Stimulated activated CD4-positive, alpha-beta T cell treated with anti-CD3 and anti-CD28 coated beads, Interleukin-12 subunit alpha, Interleukin-12 subunit beta, amount 100 ng/mL, for 24 hours (primary cell): ENCODE results near the gene ENDOG.
"Not testable (repeated sequence)": the region's sequence is repeated elsewhere in the genome, so short reads cannot be mapped to it uniquely, and the experiment has no call there.

Source experiments
- DNase-seq, 2 experiments: peaks; one replicate each; pipeline ENCODE4 v3.0.0-alpha.2; 2020; ENCODE audit warnings: low read depth in 2 of 2

The ENDOG gene

DNA sequence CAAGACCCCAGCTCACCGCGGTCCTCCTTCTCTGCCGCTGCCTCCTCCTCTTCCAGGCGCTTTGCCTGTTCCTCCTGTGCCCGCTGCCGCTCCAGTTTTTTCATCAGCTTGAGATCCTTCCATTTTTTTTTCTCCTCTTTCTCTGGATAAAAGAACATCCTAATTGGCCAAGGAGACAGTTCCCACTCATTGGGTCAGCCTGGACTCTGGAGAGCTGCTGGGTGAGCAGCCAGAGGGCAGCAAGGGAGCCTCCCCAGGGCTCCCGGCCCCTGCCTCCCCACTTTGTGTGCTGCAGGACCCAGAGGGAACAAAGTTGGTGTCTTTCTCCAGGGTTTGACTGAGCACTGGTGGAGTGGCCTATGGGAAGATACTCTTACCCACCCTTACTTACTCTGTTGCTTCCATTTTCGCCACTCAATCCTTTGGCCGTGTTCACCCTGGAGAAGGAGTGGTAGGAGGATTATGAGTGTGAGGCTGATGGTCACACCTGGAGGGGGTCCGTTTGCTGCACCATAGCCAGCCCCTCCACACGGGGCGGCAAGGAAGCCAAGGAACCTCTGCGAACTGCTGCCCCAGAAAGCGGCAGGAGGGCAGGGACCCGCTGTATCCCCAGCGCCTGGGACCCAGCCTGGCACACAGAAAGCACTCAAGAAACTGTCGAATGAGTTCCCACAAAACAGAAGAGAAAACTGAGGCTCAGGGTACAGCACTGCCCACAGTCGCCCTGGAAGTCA, 10.6 kb downstream of the ENDOG start:
- no peak for DNase-seq

DNA sequence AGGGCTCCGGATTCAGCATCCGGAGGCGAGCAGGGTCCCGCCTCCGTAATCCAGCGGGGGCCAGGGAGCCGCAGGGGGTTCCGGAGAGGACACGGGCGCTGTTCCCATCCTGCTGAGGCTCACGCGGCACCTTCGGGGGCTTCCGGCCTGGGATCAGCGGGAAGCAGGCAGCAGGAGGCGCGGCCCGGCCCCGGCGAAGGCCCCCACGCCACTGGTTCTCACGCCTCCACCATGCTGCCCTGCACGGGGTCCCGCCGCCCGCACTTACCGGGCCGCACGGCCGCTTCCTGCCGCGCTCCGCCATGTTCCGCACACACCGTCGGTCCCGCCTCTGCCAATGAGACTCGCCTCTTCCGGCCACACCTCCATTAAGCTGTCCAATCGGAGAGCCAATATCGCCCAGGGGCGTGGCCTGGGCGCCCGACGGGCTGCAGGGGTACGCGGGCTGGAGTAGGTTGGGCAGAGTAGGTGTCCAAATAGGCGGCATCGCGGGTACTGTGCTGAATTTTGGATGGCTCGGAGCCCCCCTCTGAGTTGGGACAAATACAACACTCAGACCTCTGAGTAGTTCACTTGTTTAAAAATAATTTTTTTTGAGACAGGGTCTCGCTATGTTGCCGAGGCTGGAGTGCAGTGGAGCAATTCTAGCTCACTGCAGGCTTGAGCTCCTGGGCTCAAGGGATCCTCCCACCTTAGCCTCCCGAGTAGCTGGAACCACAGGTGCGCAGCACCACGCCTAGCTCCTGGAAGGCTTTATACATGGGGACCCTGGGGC, 11.4 kb downstream of the ENDOG start, which contains the start of gene SPOUT1:
TSS of gene SPOUT1 (minus strand) at position 318 of the 775 bp plus-strand sequence. CDS start at position 304, 14 bp downstream.
- peak; percentile 87 to 94 for DNase-seq

DNA sequence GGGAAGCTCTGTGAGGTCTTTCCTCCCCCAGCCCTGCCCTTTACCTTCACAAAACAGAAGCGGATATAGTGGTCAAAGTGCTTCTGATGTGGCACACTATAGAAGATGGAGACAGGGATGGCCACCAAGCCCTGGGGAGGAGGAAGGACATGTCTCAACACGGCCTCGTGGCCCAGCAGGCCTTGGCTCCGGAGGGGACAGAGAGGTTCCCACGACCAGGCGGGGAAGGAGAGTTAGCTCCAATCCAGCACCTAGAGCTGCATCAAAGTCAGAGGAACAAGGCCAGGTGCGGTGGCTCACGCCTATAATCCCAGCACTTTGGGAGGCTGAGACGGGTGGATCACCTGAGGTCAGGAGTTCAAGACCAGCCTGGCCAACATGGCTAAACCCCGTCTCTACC, 15.4 kb downstream of the ENDOG start:
- no peak for DNase-seq

DNA sequence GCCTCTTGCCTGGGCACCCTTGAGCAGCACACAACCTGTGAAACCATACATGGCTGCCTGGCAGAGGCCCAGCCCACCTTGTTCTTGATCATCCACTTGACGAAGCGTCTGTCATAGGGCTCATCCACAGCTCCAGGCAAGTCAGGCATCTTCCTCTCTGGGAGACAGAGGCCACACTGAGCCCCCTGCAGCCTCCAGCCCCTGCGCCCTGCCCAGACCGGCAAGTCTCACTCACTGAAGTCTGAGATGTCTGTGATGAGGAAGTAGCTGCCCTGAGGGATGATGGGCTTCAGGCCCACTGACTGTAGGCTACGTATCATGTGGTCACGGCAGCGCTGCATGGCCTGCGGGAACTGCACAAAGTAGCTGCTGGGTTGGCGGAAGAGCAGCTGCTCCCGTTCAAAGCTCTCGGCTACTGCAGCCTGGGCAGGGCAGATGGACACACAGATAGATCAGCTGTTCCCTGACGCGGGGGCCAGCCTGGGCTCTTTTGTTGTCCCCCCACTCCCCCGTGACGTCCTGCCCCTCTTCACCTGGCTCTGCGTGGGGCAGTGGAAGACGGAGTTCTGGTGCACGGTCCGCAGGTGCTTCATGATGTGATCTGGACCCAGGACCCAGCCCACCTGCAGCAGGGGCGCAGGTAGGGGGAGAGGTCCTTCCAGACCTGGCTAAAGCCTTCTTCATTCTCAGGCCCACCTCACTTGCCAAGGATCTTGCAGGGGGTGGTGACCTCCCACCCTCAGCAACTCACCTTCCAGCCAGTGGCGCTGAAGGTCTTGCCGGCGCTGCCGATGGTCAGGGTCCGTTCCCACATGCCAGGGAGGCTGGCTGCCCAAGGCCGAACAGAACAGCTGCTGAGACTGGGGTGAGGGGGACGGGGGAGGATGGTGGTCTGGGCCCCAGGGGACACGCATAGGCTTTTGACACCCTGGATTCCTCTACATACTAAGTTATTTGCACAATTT, 17.2 kb downstream of the ENDOG start:
- no peak for DNase-seq

DNA sequence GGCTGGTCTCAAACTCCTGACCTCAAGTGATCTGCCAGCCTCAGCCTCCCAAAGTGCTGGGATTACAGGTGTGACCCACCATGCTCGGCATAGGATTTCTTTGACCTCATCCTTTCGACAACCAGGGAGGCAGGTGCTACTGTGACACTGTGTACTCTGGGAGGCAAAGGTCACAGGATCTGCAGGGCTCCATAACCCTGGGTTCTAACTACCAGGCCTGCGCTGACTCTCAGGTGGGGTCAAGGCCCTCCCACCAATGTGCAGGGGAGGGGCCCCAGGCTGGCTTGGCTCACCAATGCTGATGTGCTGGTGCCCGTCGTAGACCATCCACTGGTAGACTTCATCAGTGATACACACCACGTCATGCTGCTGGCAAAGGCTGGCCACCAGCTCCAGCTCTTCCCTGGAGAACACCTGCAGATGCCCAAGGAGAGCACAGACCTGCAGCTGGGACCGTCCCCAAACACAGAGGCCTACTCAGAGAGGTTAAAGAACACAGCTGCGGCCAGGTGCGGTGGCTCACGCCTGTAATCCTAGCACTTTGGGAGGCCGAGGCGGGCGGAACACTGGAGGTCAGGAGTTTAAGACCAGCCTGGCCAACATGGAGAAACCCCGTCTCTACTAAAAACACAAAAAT, 18.3 kb downstream of the ENDOG start:
- DNase-seq: no peak

DNA sequence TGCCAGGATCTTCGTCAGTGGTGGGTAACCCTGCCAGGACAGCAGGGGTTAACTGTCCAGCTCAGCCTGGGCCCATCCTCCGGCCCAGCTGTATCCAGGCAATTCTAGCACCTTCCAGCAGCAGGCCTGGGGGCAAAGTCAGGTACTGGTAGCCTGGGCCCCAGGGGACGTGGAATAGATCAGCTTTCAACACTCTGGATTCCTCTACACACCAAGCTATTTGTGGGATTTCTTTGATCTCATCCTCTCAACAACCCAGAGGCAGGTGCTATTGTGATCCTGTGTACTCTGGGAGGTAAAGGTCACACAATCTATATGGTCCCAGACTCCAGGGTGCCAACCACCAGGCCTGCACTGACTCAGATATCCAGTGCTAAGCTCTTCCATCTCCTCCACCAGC, 20.0 kb downstream of the ENDOG start:
- no peak for DNase-seq

DNA sequence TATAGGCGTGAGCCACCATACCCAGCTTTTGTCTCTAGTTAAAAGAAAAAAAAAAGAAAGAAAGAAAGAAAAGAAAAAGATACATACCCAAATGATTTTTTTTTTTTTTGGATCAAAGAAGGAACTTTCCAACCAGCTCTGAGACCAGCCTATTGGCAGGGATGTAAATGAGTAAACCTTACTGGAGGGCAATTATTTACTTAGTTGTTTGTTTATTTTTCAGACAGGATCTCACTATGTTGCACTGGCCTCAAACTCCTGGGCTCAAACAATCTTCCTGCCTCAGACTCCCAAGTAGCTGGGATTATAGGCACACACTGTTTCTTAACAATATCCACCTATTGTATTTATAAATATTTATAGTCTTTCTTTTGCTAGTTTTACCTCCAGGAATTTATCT, 22.2 kb downstream of the ENDOG start:
- no peak for DNase-seq

DNA sequence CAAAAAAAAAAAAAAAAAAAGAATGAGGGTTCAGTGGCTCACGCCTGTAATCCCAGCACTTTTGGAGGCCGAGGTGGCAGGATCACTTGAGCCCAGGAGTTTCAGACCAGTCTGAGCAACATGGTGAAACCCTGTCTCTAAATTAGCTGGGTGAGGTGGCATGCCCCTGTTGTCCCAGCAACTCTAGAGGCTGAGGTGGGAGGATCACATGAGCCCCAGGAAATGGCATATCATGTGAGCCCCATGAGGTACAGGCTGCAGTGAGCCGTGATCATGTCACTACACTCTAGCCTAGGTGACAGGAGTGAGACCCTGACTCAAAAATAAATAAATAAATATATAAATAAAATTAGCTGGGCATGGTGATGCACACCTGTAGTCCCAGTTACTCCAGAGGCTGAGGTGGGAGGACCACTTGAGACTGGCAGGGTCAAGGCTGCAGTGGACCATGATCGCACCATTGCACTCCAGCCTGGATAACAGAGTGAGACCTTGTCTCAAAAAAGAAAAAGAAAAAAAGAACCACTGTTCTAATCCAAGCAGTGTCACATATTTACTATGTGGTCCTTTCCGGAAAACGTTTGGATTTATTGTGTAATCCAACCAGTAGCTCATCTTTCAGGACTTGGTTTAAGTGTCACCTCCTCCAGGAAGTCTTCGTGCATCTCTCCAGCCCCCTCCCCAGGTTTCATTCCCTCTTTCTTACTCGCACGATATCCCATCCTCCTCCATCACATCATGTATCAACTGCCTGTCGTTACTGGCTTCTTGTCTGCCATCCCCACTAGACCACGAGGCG, 23.6 kb downstream of the ENDOG start:
- no peak for DNase-seq

DNA sequence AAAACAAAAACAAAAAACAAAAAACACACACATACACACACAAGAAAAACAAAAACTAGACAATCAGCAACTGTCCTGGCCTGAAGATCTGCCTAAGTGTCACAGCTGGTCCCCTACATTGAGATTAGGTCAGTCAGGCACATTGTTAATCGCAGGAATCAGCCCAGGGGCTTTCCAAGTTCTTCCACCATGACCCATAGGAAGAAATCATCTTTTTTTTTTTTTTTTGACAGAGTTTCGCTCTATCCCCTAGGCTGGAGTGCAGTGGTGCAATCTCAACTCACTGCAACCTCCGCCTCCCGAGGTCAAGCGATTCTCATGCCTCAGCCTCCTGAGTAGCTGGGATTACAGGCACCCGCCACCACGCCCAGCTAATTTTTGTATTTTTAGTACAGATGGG, 24.9 kb downstream of the ENDOG start:
- DNase-seq: not testable (repeated sequence)

DNA sequence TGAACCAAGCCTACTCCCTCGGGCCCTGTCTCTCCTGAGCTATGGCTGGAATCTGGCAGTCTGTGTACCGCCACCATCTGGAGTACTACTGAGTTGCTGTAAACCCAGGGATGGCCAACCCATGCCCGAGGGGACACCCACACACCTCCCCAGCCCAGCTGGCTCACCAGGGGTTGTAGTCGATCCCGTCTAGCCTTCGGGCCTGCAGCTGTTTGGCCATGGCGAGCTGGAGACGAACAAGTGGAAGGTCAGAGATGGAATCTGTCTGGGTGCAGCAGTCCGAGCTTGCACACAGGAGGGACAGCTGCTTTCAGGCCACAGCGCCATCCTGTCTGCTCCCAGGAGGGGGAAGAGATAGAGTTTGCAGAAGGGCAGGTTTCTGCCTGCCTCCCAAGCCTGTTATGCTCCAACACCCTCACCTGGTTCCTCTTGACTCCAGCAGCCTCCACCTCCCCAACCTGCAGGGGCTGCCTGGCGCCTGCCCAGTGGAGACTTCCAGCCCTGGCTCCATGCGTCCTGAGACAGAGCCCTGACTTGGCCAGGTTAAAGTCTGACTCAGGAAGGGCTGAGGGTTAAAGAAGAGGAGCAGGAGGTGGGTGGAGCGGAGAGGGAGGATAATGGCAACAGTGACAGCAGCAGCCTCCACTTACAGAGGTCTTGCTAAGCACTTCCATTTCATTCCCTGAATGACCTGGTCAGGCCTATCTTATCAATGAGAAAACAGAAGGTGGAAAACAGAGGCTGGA, 27.1 kb downstream of the ENDOG start:
- no peak for DNase-seq

DNA sequence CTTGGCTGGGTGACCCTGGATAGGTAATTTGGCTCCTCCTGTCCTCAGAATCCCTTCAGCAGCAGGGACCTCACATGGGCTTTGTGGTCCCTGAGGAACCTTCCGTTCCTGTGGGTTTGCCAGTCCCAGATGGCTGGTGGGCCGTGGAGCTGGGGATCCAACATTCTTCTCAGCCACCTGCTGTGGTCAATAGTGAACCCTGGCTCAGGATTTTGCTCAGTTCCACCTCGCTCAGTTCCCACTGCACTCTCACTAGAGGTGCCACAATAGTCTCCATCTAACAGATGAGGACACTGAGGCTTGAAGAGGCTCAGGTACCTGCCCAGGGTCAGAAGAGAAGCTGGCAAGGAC, 28.4 kb downstream of the ENDOG start:
- no peak for DNase-seq

DNA sequence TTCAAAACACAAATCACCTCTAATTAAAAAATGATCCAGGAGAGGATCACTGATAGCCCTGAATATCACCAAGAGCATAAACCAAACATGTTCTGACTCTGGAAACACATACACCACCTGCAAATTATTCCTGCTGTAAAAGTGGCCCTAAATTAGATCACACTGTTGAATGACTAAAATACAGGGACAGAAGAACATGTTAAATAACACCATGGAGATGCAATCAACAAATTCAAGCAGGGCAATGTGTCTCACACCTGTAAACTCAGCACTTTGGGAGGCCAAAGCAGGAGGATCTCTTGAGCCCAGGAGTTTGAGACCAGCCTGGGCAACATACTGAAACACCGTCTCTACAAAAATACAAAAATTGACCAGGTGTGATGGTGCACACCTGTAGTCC, 29.5 kb downstream of the ENDOG start:
- no peak for DNase-seq

DNA sequence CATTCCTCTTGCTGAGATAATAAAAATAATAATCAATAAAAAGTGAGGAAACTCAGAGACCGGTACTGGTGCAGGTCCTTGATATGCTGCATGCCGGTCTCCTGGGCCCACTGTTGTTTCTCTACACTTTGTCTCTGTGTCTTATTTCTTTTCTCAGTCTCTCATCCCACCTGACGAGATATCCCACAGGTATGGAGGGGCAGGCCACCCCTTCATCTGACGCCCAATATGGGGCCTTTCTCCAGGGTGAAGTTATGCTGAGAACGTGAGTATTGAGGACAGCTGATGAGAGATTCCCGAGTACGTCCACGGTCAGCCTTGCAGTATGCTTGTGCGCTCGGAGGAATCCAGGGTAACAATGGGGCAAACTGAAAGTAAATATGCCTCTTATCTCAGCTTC, 32.7 kb downstream of the ENDOG start:
- not testable (repeated sequence) for DNase-seq

DNA sequence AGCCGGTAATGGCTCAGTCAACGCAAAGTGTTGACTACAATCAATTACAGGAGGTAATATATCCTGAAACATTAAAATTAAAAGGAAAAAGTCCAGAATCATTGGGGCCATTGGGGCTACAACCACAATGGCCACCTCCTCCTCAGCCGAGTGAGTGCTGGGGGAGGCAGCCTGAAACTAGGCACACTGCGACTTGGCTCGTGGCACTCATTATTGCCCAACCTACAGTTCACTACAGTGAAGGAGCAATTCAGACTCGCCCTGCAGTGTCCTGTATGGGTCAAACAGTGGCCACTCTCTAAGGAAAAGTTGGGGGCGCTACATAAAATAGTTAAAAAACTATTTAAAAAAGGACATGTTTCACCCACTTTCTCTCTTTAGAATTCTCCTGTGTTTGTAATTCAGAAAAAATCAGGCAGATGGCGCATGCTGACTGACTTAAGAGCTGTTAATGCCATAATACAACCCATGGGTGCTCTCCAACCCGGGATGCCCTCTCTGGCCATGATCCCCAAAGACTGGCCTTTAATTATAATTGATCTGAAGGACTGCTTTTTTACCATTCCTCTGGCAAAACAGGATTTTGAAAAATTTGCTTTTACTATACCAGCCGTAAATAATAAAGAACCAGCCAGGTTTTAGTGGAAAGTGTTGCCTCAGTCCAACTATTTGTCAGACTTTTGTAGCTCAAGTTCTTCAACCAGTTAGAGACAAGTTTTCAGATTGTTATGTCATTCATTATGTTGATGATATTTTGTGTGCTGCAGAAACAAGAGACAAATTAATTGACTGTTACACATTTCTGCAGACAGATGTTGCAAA, 33.7 kb downstream of the ENDOG start:
- DNase-seq: not testable (repeated sequence)

DNA sequence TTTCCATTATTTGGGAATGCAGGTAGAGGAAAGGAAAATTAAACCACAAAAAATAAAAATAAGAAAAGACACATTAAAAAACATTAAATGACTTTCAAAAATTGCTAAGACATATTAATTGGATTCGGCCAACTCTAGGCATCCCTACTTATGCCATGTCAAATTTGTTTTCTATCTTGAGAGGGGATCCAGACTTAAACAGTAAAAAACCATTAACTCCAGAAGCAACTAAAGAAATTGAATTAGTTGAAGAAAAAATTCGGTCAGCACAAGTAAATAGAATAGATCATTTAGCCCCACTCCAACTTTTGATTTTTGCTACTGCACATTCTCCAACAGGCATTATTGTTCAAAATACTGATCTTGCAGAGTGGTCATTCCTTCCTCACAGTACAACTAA, 34.3 kb downstream of the ENDOG start:
- DNase-seq: not testable (repeated sequence)

DNA sequence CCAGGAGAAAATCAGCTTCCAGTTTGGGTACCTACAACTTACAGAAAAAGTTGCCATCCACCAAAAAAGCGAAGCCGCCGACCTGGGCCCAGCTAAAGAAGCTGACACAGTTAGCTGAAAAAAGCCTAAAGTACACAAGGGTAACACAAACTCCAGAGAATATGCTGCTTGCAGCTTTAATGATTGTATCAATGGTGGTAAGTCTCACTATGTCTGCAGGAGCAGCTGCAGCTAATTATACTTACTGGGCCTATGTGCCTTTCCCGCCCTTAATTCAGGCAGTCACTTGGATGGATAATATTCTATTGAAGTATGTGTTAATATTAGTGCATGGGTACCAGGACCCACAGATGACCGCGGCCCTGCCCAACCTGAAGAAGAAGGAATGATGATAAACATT, 36.2 kb downstream of the ENDOG start:
- not testable (repeated sequence) for DNase-seq

DNA sequence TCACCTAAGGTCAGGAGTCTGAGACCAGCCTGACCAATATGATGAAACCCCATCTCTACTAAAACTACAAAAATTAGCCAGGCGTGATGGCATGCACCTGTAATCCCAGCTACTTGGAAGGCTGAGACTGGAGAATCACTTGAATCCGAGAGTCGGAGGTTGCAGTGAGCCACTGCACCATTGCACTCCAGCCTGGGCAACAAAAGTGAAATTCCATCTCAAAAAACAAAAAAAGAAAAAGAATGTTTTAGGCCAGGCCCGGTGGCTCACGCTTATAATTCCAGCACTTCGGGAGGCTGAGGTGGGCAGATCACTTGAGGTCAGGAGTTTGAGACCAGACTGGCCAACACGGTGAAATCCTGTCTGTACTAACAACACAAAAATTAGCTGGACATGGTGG, 40.2 kb downstream of the ENDOG start:
- DNase-seq: not testable (repeated sequence)

DNA sequence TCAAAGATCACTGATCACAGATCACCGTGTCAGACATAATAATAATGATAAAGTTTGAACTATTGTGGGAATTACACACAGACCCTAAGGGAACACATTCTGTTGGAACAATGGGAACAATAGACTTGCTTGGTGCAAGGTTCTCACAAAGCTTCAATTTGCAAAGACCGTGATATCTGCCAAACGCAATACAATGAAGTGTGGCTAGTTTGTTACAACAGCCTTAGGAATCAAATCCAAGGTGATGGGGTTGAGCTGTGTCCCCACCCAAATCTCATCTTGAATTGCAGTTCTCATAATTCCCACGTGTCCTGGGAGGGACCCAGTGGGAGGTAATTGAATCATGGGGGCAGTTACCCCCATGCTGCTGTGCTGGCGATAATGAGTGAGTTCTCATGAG, 42.6 kb downstream of the ENDOG start:
- DNase-seq: no peak

DNA sequence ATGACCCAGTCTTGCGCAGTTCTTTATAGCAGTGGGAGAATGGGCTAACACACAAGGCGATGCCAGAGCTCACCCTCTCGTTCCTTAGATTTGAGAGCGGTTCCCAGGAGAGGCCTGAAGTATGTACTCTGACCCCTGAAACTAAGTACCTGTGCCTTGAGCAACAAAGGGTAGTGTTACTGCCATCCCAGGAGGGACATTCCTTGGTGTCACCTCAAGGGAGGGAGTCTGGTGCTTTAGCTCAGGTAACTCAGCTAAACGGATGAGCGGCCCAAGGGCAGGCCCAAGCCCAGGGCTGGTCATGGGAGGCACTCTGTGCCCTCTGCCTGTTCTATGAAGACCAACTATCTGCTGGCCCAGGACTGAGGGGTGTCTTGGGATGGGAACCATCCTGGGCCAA, 43.2 kb downstream of the ENDOG start:
- DNase-seq: no peak
